Measurements from ENCODE around the gene USP43.
"Not testable (repeated sequence)": the region's sequence is repeated elsewhere in the genome, so short reads cannot be mapped to it uniquely, and the experiment has no call there.

Gene USP43

GRCh38 chr17:9658593-9659211 lies 13.4 kb downstream of the USP43 start:
- DNase-seq (ENCODE audit: low read depth) = no peak

DNA sequence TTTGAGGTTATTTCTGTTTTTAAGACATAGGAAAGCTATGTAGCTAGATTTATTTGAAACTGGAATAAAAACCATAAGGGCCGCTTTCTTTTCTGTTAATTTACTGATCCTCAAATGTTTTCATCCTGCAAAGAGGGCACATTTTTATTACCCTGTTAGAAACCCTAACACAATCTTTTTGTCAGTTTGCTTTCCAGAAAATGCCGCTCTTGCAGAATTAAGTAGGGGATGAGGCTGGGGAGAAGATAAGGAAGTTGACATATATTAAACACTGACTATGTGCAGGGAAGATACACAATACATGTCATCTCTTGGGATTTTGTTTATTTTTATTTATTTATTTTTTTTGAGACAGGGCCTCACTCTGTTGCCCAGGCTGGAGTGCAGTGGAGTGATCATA lies 15.7 kb downstream of the USP43 start:
- no peak for DNase-seq (ENCODE audit: low read depth)

GRCh38 chr17:9663511-9663910 lies 18.2 kb downstream of the USP43 start:
- not testable (repeated sequence) for DNase-seq (ENCODE audit: low read depth)

- no peak for DNase-seq (ENCODE audit: low read depth)
Observed at GRCh38 chr17:9666461-9667050, 21.2 kb downstream of the USP43 start.

DNA sequence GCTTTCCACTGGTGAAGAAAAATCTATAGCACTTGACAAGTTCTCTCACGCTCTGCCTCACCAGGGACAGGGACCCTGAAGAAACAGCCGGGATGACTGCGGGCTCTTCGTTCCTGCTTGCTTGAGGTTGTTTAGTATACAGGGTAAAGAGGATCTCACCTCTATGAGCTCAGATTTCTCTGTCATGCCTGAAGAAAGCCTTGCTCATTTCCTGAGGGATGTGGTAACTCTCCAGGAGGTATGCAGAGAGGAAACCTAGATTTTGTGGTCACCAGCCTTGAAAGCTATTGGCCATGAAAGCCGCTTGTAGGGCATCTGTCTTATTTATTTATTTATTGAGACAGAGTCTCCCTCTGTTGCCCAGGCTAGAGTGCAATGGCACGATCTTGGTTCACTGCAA lies 23.2 kb downstream of the USP43 start:
- no peak for DNase-seq (ENCODE audit: low read depth)

- DNase-seq (ENCODE audit: low read depth) = no peak
Observed at GRCh38 chr17:9669551-9670008, 24.3 kb downstream of the USP43 start.

GRCh38 chr17:9670596-9670995 lies 25.3 kb downstream of the USP43 start:
- no peak for DNase-seq (ENCODE audit: low read depth)

- no peak for DNase-seq (ENCODE audit: low read depth)
Observed at GRCh38 chr17:9671559-9671958, 26.2 kb downstream of the USP43 start.

GRCh38 chr17:9672266-9672665 lies 26.9 kb downstream of the USP43 start:
- DNase-seq (ENCODE audit: low read depth) = no peak

- no peak for DNase-seq (ENCODE audit: low read depth)
Observed at GRCh38 chr17:9672691-9673090, 27.4 kb downstream of the USP43 start.

GRCh38 chr17:9676084-9676483 lies 30.8 kb downstream of the USP43 start:
- DNase-seq (ENCODE audit: low read depth) = no peak

GRCh38 chr17:9676820-9677310 lies 31.5 kb downstream of the USP43 start:
- DNase-seq (ENCODE audit: low read depth) = no peak

GRCh38 chr17:9677411-9677810 lies 32.1 kb downstream of the USP43 start:
- no peak for DNase-seq (ENCODE audit: low read depth)

DNA sequence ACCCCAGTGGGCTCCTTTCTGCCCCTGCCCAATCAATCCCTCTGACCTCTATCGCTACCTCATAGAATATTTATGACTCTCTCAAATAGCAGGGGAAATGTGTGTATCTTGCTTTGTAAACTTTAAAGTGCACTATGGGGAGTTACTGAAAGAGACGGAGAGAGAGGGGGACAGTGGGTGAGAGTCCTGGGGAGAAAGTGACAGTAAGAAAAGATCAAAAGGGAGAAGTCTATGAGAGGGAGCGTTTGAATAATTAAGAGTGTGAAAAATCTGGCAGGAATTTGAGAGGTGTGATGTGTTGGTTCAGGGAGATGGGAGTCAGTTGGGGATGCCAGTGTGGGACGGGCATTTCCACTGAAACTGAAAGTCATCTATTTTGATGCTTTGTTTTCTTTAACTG lies 32.6 kb downstream of the USP43 start:
- DNase-seq (ENCODE audit: low read depth) = no peak

- no peak for DNase-seq (ENCODE audit: low read depth)
Observed at GRCh38 chr17:9684955-9685621, 39.8 kb downstream of the USP43 start.

DNA sequence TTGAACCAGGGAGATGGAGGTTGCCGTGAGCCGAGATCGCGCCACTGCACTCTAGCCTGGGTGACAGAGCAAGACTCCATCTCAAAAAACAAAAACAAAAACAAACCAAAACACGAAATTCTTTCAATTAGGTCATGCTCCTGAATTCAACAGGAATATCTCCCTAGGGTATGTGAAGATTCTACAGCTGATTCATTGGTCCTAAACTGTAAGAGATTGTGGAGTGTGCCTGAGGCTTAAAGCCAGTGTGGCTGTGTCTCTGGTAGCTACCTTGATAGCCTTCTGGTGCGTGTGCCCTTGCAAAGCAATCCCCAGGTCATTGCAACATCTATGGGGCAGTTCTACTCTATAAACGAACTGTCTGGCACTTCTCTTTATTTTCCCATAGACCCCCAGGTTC lies 48.4 kb downstream of the USP43 start:
- no peak for DNase-seq (ENCODE audit: low read depth)

GRCh38 chr17:9696279-9697044 lies 51.1 kb downstream of the USP43 start:
- no peak for DNase-seq (ENCODE audit: low read depth)

DNA sequence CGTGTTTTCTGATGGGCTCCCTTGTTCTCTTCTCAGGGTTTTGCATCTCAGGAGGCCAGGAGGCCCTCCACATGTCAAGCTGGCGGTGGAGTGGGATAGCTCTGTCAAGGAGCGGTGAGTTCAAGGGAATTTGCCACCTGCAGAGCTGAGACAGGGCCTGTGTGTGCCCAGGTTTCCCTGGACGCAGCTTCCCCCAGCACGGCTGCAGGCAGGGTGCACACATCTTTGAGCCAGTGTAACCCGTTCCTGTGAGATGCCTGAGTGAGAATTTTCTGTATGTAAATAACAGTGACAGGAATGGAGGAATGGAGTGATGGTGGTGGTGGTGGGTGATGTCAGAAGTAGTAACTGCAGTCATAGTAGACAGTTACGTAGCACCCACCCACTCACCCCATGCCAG lies 54.8 kb downstream of the USP43 start:
- DNase-seq (ENCODE audit: low read depth) = no peak

DNA sequence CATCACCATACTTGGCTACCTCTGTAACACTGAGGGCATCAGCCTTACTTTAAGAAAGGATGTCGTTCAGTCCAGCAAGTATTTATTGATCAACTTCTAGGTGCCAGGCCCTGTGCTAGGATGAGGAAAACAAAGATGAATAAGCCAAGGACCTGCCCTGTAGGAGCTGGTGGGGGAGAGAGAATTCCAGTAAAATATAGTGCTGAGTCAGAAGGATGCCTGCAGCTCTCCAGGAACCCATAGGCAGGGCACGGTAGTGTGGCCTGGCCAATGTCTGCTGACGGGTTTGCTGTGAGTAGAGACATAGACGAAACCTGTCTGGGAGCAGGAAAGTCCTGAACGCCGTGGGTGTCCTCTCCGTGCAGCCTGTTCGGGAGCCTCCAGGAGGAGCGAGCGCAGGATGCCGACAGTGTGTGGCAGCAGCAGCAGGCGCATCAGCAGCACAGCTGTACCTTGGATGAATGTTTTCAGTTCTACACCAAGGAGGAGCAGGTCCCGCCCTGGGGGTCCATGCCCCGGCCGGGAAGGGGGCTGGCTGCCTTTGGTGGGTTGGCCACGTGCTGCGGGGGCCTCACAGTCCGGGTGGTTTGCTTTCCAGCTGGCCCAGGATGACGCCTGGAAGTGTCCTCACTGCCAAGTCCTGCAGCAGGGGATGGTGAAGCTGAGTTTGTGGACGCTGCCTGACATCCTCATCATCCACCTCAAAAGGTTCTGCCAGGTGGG lies 55.6 kb downstream of the USP43 start:
- no peak for DNase-seq (ENCODE audit: low read depth)

- no peak for DNase-seq (ENCODE audit: low read depth)
Observed at GRCh38 chr17:9702482-9702881, 57.2 kb downstream of the USP43 start.

DNA sequence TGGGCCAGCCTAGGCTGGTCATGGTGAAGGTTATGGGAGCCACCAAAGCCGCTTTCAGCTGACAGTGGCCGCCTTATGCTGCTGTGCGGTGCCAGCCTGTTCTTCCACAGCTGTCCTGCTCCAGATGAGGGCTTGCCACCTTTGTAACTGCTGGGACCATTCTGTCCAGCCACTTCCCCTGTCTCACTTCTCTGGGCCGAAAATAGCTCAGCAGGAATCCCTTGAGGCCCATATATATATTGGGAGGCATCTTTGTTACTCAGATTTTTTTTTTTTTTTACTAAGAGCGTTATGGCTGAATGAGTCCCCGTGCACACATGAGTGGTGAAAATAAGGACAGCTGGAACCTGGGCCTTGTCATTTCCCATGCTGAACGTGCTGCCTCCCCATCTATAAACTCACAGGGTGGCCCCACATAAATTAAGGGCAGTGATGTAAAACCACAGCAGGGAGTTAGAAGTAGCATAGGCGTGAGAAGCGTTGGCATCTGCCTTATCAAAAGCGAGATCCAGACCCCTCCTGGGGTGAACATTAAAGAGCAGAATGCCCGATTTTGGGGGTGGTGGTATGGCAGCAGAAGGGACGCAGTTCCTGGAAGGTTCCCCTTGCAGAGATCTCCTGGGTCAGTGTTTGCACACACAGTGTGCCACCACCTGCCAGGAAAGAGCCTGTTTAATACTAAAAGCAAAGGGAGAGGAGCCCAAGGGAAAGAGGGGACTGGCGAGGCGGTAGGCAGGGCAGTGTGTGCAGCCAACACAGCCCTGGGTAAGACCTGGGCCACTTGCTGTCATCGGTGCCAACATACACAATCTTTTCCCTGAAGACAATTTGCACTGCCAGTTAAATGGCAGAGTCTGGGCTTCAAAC lies 57.8 kb downstream of the USP43 start:
- no peak for DNase-seq (ENCODE audit: low read depth)
